ENCODE data around the gene KIF26A. TPM values are rescaled to one million over a fixed set of nuclear protein-coding genes. Genes with fewer than 3 reads are reported as not detected.

The KIF26A gene
- under 1 TPM; 0.27 to 0.32 TPM for total RNA-seq

DNA sequence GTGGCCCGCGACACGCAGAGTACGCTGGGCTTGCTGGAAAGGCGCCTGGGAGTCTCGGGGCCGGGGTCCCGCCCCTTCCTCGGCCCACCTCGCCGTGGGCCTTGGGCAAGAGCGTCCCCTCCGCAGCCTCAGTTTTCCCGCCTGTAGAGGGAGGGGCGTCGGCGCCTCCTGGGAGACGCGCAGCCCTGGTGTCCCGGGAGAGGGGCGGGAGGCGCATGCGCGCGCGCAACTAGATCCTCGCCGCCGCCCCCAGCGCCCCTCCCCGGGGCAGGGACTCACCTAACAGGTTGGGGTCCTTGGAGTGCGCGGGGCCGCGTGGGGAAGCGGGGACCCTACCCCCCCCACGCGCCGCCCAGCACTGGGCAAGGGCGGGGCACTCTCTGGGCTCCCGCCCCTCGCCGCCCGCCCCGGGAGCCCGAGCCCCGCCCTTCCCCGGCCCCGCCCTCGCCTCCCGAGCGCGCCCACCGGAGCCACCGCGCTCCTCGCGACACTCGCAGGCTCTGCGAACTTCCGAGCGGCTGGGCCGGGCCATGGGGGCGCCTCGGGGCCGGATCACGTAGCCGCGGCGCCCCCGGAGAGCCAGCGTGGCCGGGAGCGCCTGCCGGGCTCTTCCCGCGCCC lies at the start of gene KIF26A:
Gene KIF26A, plus strand, starts transcription at position 490 of the 620 bp plus-strand sequence. CDS start 136 bp downstream, outside the sequence.
- POLR2A ChIA-PET: no interaction called here

DNA sequence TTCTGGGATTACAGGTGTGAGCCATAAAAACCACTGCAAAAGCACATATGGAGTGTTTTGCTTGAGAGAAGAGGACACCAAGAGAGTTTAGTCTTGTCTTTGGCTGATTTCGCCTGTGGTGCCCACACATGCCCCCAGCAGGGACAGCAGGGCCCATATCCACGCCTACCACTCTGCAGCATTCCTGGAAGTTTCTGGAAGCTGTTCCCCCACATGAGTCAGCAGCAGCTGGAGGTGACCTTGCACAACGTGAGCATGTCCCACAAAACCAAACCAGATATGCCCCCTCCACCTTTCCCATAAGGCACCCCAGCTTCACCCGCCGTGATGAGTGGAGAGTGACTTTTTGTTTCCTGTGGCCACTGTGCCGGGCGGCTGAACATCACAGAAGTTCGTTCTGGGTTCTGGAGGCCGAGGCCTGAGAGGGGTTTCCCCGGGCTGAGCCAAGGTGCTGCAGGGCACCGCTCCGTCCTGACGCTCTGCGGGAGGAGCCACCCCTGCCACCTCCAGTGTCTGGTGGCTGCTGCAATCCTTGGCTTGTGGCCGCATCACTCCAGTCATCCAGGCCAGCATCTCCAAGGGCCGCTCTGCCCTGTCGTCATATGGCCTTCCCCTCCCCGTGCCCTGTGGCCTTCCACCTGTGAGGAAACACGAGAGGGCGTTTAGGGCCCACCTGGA lies 48.2 kb upstream of the KIF26A start:
- ChIA-PET CTCF (no interaction called here), POLR2A (no interaction called here)

More for the DNA sequence above, at the start of gene KIF26A:
- CTCF ChIA-PET: interaction anchor here (1.0 to 1.9 kb wide), 2 partner anchors 426 to 428 kb away, joined by 4 to 5 read pairs; no protein-coding TSS in a partner anchor

DNA sequence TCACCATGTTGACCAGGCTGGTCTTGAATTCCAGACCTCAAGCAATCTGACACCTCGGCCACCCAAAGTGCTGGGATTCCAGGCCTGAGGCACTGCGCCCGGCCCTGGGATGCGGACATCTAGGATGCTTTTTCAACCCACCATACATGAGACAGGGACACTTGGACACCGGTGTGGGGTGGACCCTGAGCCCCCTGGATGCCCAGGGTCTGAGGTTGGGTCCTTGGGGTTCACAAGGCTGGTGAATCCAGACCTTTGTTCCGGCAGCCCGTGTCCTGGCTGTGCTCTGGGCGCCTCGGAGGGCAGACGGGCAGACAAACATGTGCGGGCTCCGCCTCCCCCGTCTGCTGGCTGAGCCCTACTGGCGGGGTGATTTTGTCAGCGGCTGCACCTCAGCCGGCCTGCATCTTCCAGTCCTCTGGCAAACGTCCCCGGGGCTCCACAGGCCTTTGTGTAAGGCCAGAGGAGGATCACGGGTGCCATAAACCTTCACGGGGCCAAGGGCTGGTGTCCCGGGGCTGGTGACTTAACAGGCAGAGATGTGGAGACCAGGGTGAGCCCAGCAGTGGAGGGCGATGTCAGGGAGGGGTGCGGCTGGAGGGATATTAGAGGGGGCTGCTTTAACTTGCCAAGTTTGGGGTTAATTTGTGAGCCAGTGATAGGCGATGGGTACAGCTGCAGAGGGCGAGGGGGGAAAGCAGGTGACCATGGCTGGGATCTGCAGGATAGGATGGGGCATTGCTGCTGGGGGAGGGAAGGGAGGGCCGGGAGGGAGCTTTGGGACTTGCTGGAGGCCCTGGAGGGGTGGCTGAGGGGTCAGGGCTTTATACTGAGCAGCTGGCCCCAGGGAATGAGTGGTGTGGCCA lies 47.1 kb upstream of the KIF26A start:
- ChIA-PET CTCF (no interaction called here), POLR2A (no interaction called here)

DNA sequence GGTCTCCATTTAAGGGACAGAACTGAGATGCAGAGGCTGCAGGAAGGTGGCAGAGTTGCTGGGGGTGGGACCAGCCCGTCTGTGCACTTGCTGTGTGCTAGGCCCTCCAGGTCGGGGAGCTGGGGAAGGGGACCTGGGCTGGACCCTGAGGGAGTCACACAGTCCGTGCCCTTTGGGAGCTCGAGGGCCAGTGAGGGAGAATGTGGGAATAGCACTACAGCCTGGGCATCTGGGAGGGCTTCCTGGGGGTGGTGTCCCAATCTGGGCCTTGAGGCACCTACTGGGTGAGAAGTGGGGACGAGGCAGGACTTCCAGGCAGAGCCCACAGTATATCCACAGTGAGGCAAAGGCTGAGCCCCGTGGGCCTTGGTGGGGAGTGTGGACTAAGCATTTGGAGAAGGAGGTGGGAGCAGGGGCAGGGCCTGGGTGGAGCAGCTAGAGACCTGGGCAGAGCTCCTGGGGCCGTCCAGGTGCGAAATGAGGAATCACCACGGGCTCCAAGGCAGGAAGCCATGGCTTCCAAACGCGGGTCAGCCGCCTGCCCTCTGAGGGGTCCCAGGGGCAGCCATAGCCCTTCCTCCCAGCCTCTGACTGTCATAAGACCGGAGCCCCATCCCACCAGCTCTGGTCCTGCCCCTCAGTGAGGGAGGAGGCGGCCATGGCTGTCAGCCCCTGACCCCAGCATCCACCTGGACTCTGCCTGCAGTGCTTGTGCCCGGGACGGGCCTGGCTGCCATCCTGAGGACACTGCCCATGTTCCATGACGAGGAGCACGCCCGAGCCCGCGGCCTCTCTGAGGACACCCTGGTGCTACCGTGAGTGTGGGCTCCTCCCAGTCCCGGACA lies 46.2 kb upstream of the KIF26A start:
- ChIA-PET POLR2A (no interaction called here), CTCF (interaction anchor here (2.7 kb wide), 1 partner anchor 14 kb away, joined by 9 read pairs; no protein-coding TSS in a partner anchor)

DNA sequence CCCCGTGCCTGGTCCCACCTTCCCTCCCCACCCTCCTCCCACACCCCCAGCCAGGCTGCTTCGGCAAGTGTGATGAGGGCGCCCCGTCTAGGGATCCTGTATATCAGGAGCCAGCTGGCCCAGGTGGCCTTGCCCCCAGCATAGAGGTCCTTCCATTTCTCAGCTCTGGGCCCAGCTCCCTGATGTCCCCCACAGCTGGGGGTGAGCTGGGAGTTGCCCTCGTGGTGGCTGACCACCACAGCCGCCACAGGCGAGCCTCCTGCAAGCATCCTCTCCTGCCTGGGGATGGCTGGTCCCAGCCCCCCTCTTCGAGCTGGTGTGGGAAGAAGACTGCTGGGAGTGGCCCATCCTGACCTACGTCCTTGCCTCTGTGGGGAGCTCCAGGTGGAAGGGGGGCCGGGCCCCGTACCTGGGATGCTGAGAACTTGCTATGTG lies 45.4 kb upstream of the KIF26A start:
- ChIA-PET POLR2A (no interaction called here), CTCF (interaction anchor here (2.7 kb wide), 1 partner anchor 15 kb away, joined by 9 read pairs; no protein-coding TSS in a partner anchor)

DNA sequence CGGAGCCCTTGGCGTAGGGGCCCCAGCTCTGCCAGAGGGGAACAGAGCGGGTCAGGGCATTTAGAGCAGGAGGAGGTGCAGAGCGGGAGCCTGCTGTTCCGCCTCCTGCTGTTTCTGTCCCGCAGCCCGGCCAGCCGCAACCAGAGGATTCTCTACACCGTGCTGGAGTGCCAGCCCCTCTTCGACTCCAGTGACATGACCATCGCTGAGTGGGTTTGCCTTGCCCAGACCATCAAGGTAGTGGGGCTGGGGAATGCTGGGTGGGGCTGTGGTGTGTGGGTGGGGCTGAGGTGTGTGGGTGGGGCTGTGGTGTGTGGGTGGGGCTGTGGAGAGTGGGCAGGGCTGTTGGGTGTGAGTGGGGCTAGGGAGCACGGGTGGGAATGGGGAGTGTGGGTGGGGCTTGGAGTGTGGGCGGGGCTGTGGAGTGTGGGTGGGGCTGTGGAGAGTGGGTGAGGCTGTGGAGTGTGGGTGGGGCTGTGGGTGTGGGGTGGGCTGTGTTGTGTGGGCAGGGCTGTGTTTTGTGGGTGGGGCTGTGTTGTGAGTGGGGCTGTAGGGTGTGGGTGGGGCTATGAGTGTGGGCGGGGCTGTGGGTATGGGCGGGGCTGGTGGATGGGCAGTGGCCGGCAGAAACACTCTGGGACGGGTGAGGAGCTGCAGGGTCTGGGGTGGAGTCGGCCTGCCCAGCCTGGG lies 44.9 kb upstream of the KIF26A start:
- CTCF ChIA-PET: interaction anchor here (0.9 to 2.7 kb wide), 2 partner anchors 16 to 471 kb away, joined by 3 to 9 read pairs; no protein-coding TSS in a partner anchor
- POLR2A ChIA-PET: no interaction called here

DNA sequence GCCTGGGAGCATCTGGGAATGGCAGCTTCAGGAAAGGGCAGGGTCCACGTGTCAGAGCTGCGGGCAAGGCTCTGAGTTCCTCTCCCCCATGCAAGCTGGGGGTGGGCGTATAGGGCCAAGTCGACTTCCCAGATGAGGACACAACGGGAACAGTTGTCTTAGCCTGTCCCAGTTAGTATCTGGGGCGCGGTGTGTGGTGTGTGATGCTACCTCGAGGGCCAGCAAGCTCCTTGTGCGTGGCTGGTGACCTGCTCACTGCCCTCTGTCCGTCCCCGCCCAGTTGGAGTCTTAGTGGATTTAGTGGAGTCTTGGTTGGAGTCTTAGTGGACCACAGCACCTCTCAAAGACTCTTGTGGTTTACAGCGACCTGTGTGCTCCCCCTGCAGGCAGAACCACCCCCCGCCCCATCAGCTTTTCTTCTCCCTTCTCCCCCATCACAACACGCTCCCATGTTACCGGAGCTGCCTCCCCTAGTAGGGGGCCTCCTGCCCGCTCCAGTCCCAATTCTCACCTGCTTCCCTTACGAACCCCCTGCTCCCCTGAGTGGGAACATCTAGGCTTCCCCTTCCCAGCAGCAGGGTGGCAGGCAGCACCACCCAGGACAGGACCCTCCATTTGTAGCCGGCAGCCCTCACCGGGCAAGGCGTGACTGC lies 44.2 kb upstream of the KIF26A start:
- ChIA-PET CTCF (interaction anchor here (0.6 to 2.7 kb wide), 7 partner anchors 10 to 546 kb away, joined by 3 to 9 read pairs (median 3); no protein-coding TSS in a partner anchor), POLR2A (no interaction called here)

DNA sequence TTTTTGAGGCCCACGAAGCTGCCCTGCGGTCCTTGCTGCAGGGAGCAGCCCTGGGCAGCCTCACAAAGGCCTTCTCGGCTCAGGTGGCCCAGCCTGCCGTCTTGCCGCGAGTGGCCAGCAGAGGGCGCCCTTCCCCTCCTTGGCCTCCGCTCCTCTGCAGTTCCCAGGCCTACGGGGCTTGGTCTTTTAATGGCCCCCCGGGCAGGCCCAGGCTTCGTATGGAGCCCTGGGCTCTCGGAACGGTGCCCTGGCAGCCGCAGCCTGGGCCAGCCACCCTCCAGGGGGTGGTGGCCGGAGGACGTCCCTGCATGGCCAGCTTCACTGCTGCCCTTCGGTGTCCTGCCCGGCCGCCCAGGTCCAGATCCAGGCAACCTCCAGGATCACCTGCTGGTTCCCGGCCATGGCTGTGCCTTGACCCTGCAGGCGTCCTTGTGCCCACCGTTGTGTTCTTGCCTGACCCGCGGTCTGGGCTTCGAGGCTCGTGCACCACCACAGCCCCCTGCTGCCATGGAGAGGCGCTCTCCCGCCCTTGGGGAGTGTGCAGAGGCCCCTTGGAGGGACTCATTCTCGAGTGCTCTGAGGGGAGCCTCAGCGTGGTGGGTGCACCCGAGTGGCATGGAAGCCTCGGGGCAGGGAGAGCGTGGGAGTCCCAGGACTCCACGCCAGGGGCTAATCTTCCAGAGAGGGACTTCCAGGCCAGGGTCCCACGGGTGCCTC lies 43.5 kb upstream of the KIF26A start:
- POLR2A ChIA-PET: no interaction called here

DNA sequence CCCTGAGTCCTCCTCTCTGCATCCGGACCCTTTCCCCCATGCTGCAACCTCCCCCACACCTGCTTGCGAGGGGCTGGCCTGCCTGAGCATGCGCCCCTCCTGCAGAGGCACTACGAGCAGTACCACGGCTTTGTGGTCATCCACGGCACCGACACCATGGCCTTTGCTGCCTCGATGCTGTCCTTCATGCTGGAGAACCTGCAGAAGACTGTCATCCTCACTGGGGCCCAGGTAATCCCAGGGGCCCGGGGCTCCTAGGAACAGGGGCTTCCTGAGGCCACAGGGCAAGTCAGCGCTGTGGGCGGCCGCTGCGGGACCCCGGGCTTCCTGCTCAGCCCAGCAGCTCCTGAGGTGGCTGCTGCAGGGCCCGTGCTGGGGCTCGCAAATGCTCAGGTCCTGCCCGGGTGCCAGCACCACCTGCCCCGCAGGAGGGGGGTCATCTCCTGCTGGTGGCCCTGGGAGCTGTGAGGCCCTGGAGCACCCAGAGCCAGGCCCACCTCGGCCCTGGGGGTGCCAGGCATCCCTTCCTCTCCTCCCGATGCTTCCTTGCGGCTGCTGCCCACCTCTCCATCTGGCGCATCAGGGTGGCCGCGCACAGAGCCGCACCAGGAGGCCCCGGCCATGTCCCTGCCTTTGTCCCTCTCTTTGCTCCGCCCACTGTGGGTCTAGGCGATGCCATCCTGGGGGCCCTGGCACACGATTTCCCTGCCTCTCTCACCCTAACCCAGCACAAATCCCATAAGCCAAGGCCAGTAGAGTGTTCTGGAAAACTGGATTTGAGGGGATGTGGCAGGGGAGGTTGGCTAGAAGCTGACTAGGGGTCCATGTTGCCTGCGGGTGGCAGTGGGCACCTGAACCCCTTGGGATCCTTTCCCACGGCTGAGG lies 42.7 kb upstream of the KIF26A start:
- ChIA-PET CTCF (interaction anchor here (1.6 kb wide), 1 partner anchor 11 kb away, joined by 4 read pairs; no protein-coding TSS in a partner anchor), POLR2A (no interaction called here)

More for the DNA sequence above, 43.5 kb upstream of the KIF26A start:
- CTCF ChIA-PET: interaction anchor here (0.6 to 2.7 kb wide), 7 partner anchors 10 to 545 kb away, joined by 3 to 9 read pairs (median 3); no protein-coding TSS in a partner anchor

DNA sequence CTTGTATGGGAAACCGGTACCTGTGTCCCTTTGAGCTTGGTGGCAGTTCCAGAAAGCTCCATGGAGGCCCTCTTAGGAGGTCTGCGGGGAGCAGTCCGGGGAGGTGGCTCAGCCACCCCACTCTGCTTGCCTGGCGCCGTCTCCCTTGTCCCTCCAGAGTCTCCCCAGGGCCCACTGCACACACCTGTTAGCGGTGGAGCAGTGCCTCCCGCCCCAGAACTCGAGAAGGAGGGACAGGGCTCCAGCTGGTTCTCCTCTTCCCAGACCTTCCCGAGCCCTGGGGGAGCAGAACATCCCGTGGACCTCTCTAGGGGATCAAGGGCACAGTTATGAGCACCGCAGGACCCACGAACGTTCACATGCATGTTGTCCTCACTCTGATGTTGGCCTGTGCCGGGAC lies 42.1 kb upstream of the KIF26A start:
- CTCF ChIA-PET: no interaction called here
- POLR2A ChIA-PET: no interaction called here

DNA sequence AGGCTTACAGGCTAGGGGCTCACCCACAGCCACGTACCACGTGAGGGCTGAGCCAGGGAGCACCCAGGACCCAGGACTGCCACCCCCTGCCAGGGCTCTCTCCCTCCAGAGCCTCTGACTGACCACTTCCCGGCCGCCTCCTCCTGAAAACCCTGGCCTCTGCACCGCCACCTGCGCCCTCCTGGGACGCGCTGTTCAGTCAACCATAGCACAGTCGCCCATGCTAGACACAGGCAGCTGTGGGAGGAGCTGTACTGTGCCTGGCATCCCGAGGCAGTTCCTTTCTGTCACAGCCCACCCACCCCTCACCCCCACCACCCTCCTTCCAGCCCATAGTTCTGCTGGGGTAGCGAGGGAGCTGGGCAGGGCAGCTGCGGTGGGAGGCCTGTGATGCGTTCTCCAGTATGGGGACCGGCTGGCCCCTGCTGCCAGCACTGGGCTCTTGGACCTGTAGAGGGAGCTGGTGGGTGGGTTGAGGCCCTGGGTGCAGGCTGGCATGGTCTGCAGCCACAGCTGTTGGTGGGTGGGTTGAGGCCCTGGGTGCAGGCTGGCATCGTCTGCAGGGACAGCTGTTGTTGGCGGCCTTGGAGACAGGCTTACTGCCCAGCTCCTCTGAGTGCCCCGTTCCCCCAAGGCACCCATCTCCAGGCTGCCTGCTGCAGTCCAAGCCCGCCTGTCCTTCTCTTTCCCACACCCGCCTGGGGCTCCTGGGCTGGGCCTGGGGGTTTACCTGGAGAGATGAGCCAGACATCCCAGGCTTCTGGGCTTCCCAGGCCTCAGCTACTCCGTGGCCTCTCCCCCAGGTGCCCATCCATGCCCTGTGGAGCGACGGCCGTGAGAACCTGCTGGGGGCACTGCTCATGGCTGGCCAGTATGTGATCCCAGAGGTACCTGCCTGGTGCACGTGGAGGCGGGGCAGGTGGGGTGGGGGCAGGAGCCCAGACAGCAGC lies 41.4 kb upstream of the KIF26A start:
- ChIA-PET CTCF (no interaction called here), POLR2A (no interaction called here)

DNA sequence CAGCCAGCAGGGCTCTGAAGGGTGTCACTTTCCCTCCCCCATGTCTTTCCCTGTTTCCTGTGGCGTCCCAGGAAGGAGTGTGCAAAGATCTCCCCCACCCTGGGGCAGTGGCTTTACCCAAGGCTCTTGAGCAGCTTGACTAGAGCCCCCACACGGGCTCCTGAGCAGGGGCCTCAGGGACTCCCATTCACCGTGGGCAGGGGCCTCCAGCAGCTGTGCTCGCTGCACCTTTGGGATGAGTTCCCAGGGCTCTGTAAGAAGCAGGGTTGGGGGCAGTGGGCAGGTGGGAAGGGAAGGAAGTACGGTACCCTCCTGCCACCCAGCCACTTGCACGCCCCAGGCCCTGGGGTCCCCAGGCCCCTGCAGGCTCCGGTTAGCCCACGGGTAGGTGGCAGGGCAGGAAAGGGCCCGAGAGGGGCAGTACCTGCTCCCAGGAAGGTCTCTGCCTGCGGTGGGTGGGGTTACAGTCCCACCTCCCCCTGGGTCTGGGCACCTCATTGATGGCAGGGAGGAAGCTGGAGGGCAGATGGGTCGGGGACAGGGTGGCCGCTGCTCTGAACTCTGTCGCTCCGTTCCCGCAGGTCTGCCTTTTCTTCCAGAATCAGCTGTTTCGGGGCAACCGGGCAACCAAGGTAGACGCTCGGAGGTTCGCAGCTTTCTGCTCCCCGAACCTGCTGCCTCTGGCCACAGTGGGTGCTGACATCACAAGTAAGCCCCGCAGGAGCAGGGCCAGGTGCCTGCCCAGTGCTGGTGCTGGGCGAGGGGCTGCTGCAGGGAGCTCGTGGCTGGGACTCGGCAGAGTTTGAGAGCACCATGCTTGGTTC lies 39.9 kb upstream of the KIF26A start:
- ChIA-PET CTCF (no interaction called here), POLR2A (no interaction called here)

DNA sequence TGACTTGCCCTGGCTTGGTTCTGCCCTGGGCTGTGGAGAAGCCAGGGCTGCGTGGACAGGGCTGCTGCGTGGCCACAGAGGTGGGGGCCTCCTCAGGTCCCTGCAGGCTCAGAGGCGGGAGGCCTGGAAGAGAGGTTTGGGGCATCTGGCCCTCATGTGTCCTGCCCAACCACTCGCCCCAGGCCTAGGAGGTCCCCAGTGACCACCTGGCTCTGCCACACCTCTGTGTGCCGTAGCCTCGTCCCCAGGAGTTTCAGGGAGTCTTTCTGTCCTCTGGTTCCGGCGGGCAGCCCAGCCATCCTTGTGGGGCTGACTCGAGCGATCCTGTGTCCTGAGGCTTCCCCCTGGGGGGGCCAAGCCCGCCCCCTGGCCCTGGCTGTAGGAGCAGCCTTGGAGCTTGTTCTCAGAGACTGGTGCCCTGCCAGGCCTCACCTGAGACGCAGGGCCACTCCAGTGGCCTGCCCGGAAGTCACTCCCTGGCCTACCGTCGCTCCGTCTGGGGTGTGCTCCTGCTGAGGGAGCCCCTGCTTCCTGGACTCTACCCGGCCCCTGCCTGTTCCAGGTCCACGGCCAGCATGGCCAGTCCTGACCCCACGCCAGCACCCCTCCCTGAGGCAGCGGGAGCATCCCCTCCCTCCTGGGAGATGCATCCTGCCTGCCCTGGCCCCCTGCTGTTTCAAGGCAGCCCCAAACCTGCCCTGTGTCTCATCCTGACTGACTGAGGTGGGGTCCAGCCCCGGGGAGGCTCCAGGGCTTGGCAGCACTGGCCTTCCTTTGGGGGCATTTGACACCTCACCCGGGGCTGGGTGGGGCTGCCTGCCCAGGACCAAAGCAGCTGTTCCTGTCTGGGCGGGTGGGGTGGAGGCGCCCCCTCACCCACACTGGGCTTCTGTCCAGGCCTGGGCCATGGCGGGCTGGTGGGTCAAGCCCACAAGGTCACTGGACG lies 39.0 kb upstream of the KIF26A start:
- CTCF ChIA-PET: no interaction called here
- POLR2A ChIA-PET: no interaction called here
